Mammary epithelial cell (primary cell): ENCODE results near the gene ABCC1.

Experiments used
- CTCF ChIP-seq, 2 donors: IDR thresholded peaks in 1 of 2; conservative IDR thresholded peaks in 1 of 2; 2 replicates each; pipeline ENCODE4 v1.5.1; 2011 to 2012; ENCODE audit warnings: inconsistent platforms in 2 of 2, low read length in 2 of 2, mild to moderate bottlenecking in 2 of 2, control low read depth in 1 of 2, low read depth in 1 of 2; ENCODE audit not compliant: insufficient read depth in 1 of 2; ENCODE audit errors: extremely low read depth in 1 of 2
- EZH2 ChIP-seq: IDR thresholded peaks from 2 replicates; pipeline ENCODE4 v1.6.1; 2012; ENCODE audit warnings: low read length, inconsistent platforms, borderline replicate concordance

GRCh38 chr16:16131659-16132058 is 182.2 kb downstream of the ABCC1 start:
- TF ChIP-seq EZH2 (no peak), CTCF (conservative IDR thresholded peaks at IDR 0.05 in 1 of 2, IDR thresholded peaks at IDR 0.05 in 1 of 2; ENCODE audit: extremely low read depth in 1 of 2, insufficient read depth in 1 of 2, low read depth in 1 of 2, low read length in 2 of 2) (no peak)
